Stimulated activated effector memory CD8-positive, alpha-beta T cell treated with anti-CD3 and anti-CD28 coated beads, Interleukin-12 subunit alpha, Interleukin-12 subunit beta, amount 100 ng/mL, for 72 hours (primary cell): ENCODE measurements around the gene ZBTB32.
"Not testable (repeated sequence)": the region's sequence is repeated elsewhere in the genome, so short reads cannot be mapped to it uniquely, and the experiment has no call there.

ENCODE experiments used
- ATAC-seq: fragments of 150-1000 bp; cut with Tn5 transposase; 2 replicates; pipeline ENCODE4 v1.10.0; 2021
- DNase-seq, 2 donors: peaks; one replicate each; pipeline ENCODE4 v3.0.0; 2021 to 2022; ENCODE audit warnings: low spot score in 2 of 2
- H3K27ac Mint-ChIP-seq: one replicate; pipeline ENCODE4 v1.8.0; 2022; ENCODE audit warnings: mild to moderate bottlenecking, mixed read lengths
- H3K36me3 Mint-ChIP-seq: one replicate; pipeline ENCODE4 v1.8.0; 2022; ENCODE audit warnings: mild to moderate bottlenecking, mixed read lengths
- H3K4me1 Mint-ChIP-seq: one replicate; pipeline ENCODE4 v1.8.0; 2022; ENCODE audit warnings: mixed read lengths
- H3K4me3 Mint-ChIP-seq: one replicate; pipeline ENCODE4 v1.8.0; 2022; ENCODE audit warnings: mild to moderate bottlenecking, mixed read lengths
- H3K9me3 Mint-ChIP-seq: one replicate; pipeline ENCODE4 v1.8.0; 2022; ENCODE audit warnings: mixed read lengths

The ZBTB32 gene, protein sequence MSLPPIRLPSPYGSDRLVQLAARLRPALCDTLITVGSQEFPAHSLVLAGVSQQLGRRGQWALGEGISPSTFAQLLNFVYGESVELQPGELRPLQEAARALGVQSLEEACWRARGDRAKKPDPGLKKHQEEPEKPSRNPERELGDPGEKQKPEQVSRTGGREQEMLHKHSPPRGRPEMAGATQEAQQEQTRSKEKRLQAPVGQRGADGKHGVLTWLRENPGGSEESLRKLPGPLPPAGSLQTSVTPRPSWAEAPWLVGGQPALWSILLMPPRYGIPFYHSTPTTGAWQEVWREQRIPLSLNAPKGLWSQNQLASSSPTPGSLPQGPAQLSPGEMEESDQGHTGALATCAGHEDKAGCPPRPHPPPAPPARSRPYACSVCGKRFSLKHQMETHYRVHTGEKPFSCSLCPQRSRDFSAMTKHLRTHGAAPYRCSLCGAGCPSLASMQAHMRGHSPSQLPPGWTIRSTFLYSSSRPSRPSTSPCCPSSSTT

DNA sequence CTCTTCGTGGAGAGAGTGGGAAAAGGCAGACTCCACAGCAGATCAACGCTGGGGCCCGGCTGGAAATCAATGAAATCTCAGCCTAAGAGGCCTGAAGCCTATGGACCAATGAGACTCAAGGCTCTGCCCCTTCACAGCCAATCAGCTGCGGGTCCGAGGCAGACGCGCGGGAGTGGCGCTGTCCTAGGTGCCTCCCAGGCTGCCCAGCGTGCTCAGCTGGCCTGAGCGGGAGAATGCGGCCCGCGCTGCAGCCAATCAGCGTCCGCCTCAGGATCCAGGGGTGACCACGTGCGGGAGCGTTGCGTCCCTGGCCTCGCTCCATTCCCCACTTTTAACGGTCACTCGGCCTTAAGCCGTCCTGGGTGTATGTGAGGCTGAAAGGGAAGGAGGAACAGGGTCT, at the start of gene ZBTB32:
Gene ZBTB32, plus strand, starts transcription at position 341 of the 400 bp plus-strand sequence. CDS start 10,069 bp downstream, outside the sequence.
- no peaks in the 10 kb centered on the region for H3K9me3 Mint-ChIP-seq
- no peaks in the 10 kb centered on the region for H3K36me3 Mint-ChIP-seq
- no peak within 1 kb of the TSS for H3K27ac Mint-ChIP-seq
- peak within 1 kb of the TSS; percentile 92 for H3K4me3 Mint-ChIP-seq
- no peak for ATAC-seq
- H3K4me1 Mint-ChIP-seq = peaks cover 9% of the 10 kb centered on the region
- DNase-seq = no peak

DNA sequence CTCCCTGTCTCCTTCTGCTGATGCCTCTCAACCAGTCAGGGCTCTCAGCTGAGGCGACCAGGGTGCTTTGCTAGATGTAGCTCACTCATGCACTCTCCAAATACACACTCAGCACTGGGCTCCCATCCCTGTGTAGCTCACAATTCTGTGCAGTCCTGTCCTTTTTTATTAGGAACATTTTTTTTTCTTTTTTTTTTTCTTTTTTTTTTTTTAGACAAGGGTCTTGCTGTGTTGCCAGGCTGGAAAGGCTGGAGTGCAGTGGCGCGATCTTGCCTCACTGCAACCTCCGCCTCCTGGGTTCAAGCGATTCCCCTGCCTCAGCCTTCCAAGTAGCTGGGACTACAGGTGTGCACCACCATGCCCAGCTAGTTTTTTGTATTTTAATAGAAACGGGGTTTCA, 49.5 kb upstream of the ZBTB32 start:
- H3K27ac Mint-ChIP-seq = peak overlapping the region; percentile 20
- not testable (repeated sequence) for ATAC-seq, DNase-seq, H3K4me3 Mint-ChIP-seq, H3K9me3 Mint-ChIP-seq
- peaks cover 21% of the 10 kb centered on the region for H3K4me1 Mint-ChIP-seq
- H3K36me3 Mint-ChIP-seq = peaks cover 100% of the 10 kb centered on the region

DNA sequence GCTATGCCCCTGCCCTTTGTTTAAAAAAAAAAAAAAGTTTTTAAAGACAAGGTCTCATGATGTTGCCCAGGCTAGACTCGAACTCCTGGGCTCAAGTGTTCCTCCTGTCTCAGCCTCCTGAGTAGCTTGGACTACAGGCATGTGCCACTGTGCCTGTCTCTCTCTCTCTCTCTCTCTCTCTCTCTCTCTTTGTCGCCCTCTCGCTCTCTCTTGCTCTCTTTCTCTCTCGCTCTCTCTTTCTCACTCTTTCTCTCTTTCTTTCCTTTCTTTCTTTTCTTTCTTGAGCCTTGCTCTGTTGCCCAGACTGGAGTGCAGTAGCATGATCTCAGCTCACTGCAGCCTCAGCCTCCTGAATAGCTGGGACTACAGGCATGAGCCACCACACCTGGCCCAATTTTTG, 48.8 kb upstream of the ZBTB32 start:
- Mint-ChIP-seq H3K4me3 (no peak overlapping the region), H3K36me3 (peaks cover 100% of the 10 kb centered on the region), H3K27ac (peak overlapping the region; percentile 20)

DNA sequence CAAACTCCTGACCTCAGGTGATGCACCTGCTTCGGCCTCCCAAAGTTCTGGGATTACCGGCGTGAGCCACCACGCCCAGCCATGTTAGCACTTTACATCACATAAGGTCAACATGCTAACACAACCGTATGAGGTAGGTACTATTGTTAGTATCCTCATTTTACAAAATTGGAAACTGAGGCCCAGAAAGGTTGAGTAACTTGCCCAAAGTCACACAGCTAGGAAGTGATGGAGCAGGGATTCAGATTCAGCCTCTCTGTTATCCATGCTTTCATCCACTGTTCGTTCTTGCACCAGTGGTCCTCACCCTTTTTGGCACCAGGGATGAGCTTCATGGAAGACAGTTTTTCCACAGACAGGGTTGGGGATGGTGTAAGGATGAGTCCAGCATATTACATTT, 47.7 kb upstream of the ZBTB32 start:
- Mint-ChIP-seq H3K9me3 (no peaks in the 10 kb centered on the region), H3K36me3 (peaks cover 100% of the 10 kb centered on the region), H3K4me3 (no peak overlapping the region), H3K27ac (no peak overlapping the region), H3K4me1 (peaks cover 12% of the 10 kb centered on the region)
- ATAC-seq = no peak
- DNase-seq = no peak

More for the DNA sequence above, 48.8 kb upstream of the ZBTB32 start:
- DNase-seq (no peak), ATAC-seq (no peak)
- Mint-ChIP-seq H3K4me1 (peaks cover 21% of the 10 kb centered on the region), H3K9me3 (no peaks in the 10 kb centered on the region)

DNA sequence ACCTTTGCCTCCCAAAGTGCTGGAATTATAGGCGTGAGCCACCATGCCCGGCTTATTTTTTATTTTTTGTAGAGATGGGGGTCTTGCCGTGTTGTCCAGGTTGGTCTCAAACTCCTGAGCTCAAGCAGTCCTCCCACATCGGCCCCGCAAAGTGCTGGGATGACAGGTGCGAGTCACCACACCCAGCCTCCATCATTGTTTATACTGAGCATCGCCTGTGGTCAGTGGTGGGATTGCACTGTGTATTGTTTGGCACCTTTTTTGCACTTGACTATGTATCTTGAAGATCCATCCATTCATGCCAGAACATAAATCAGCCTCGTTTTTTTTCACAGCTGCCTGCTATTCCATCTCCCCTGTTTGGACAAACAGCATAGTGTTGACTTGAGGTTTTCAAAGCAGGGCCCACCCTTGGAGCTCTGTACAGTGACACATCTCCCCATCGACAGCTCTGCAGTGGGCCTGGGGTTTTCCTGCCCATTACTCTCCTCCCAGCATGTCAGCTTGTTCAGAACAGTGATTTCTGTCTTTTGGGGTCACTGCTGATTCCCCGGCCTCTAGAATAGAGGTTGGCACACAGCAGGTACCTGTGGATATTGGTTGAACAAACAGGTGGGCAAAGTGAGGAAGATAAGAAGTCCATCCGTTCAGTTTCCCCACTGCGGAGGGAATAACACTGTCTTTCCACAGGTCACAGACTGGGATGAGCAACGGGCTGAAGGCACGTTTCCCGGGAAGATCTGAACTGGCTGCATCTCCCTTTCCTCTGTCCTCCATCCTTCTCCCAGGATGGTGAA, 46.3 kb upstream of the ZBTB32 start:
- peaks cover 100% of the 10 kb centered on the region for H3K36me3 Mint-ChIP-seq

DNA sequence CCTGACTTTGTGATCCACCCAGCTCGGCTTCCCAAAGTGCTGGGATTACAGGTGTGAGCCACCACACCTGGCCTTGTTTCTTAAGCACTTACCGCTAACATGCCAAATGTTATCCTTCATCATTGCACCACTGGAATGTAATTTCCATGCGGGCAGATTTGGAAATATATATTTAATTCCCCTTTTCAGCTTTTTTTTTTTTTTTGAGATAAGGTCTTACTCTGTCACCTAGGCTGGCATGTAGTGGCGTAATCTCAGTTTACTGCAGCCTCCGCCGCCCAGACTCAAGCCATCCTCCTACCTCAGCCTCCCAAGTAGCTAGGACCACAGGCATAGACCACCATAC, 42.4 kb upstream of the ZBTB32 start:
- DNase-seq (no peak), ATAC-seq (no peak)
- H3K4me3 Mint-ChIP-seq = no peak overlapping the region
- H3K9me3 Mint-ChIP-seq = no peaks in the 10 kb centered on the region
- H3K4me1 Mint-ChIP-seq = no peaks in the 10 kb centered on the region
- H3K27ac Mint-ChIP-seq = no peak overlapping the region
- peaks cover 79% of the 10 kb centered on the region for H3K36me3 Mint-ChIP-seq

More for the DNA sequence above, 46.3 kb upstream of the ZBTB32 start:
- no peak for DNase-seq
- no peaks in the 10 kb centered on the region for H3K9me3 Mint-ChIP-seq
- H3K4me1 Mint-ChIP-seq = peaks cover 9% of the 10 kb centered on the region
- ATAC-seq = peak; percentile 49
- no peak overlapping the region for H3K4me3 Mint-ChIP-seq
- H3K27ac Mint-ChIP-seq = no peak overlapping the region

DNA sequence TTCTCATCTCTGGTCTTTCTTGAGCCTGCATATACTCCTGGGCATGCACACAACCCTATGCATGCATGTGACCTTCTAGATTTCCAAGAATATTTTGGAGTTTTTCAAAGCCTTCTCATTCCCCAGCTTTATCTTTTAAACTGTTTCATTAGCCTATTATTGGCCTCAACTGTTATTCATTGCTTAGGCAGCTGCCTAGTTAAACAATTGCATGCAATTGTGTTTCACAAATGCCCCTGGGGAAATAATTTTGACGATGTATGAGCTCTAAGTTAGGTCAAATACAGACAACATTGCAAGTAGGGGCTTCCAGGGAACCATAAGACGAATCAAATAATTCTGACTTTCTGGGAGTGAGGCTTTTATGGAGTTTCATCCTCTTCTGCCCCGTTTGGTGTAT, 40.4 kb upstream of the ZBTB32 start:
- no peaks in the 10 kb centered on the region for H3K9me3 Mint-ChIP-seq
- no peak for ATAC-seq

DNA sequence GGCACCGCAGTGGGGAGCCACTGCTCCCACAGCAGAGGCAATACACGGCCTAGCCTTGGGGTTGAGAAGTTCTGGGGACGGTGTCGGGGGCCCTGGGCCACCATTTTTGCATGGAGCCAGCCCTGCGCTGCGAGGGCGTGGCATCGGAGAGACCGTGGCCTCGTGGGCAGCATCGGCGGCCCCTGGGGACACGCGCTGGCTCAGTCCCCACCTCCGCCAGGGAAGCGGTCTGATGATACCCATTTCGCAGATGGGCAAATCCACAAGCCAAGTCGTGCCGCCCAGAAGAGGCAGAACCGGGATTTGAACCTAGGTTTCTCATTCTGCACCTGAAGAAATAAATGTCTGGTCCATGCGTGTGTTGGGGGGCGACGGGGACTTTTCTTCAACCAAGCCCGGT, 39.2 kb upstream of the ZBTB32 start:
- no peak for DNase-seq
- H3K4me3 Mint-ChIP-seq = no peak overlapping the region
- no peak for ATAC-seq
- H3K36me3 Mint-ChIP-seq = peaks cover 51% of the 10 kb centered on the region
- no peaks in the 10 kb centered on the region for H3K9me3 Mint-ChIP-seq
- peaks cover 6% of the 10 kb centered on the region for H3K4me1 Mint-ChIP-seq
- H3K27ac Mint-ChIP-seq = no peak overlapping the region

More for the DNA sequence above, 40.4 kb upstream of the ZBTB32 start:
- no peak overlapping the region for H3K4me3 Mint-ChIP-seq
- no peak for DNase-seq
- H3K4me1 Mint-ChIP-seq = no peaks in the 10 kb centered on the region
- no peak overlapping the region for H3K27ac Mint-ChIP-seq
- peaks cover 58% of the 10 kb centered on the region for H3K36me3 Mint-ChIP-seq

DNA sequence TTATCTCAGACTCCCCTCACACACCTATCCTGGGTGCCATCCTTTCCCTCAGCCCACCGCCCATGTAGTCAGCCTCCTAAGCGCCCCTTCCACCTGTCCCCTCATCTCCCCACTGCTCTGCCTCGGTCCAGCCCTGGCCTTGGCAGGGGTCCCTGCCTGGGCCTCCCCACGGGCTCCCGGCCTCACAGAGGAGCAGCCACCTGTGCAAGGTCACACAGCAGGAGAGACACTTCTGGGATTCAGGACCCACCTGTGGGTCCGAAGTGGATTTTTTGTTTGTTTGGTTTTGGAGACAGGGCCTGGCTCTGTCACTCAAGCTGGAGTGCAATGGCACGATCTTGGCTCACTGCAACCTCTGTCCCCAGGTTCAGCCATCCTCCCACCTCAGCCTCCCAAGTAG, 38.8 kb upstream of the ZBTB32 start:
- Mint-ChIP-seq H3K4me1 (peaks cover 6% of the 10 kb centered on the region), H3K4me3 (no peak overlapping the region), H3K9me3 (no peaks in the 10 kb centered on the region), H3K36me3 (peaks cover 48% of the 10 kb centered on the region), H3K27ac (no peak overlapping the region)
- ATAC-seq (no peak), DNase-seq (no peak)

DNA sequence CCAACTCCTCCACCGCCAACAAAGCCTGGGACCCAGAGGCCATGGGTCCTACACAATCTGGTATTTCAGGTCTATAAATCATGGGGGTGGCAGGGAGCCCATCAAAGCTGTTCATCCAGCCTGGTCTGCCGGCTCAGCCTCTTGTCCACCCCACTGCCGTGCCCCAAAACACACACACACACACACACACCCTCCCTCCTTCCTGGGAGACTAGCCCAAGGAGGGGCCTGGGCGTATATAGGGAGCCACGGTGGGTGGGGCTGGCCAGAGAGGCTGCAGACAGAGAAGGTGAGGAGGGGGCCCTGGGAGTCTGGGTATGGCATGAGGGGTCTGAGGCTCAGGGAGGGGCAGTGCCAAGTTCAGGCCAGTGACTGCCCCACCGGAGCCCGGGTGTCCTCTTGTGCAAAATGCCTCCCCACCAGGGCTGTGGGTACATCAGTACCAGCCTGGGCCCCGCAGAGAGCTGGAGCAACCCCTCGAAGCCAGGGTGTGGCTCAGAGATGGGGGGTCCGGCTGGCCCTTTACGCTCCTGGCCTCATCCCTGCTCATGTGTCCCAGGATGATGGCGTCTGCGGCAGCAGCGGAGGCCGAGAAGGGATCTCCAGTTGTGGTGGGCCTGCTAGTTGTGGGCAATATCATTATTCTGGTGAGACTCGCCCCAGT, 38.0 kb upstream of the ZBTB32 start, which contains the start of gene UPK1A:
Gene UPK1A, plus strand, starts transcription at position 267 of the 663 bp plus-strand sequence. Its CDS starts 296 bp downstream, at position 563.
- H3K9me3 Mint-ChIP-seq = no peaks in the 10 kb centered on the region
- DNase-seq = no peak
- H3K4me3 Mint-ChIP-seq = no peak within 1 kb of the TSS
- peaks cover 6% of the 10 kb centered on the region for H3K4me1 Mint-ChIP-seq
- peaks cover 41% of the 10 kb centered on the region for H3K36me3 Mint-ChIP-seq
- H3K27ac Mint-ChIP-seq = no peak within 1 kb of the TSS
- no peak for ATAC-seq

DNA sequence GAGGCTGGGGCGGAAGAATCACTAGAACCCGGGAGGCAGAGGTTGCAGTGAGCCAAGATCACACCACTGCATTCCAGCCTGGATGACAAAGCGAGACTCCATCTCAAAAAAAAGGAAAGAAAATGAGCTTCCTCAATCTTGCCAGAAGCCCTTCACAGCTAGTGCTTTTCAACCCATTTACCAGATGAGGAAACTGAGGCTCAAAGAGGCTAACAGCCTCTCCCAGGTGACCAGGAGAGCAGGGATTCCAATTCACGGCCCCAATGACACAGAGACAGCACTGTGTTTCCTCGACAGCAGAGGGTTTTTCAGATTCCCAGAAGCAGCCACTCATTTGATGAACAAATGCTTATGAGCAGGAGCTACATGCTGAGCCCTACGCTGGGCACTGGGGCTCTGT, 34.8 kb upstream of the ZBTB32 start:
- DNase-seq = no peak
- H3K4me3 Mint-ChIP-seq = no peak overlapping the region
- no peaks in the 10 kb centered on the region for H3K9me3 Mint-ChIP-seq
- peaks cover 12% of the 10 kb centered on the region for H3K36me3 Mint-ChIP-seq
- ATAC-seq = no peak
- no peak overlapping the region for H3K27ac Mint-ChIP-seq
- H3K4me1 Mint-ChIP-seq = peaks cover 16% of the 10 kb centered on the region

DNA sequence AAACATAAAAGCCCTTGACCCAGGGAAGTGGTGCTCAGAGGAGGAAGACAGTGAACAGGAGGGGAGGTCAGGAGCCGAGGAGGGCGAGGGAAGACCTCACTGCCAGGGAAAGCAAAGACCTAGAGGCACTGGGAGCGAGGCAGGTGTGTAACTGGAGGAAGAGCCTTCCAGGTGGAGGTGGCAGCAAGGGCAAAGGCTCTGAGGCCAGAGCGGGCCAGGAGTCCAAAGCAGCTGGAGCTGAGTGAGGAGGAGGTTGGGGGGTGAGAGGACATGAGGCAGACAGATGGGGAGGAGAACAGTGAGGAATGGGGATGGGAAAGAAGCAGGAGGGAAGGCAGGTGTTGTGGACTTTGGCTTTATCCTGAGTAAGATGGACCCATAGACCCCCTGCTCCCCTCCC, 34.4 kb upstream of the ZBTB32 start:
- H3K9me3 Mint-ChIP-seq = no peaks in the 10 kb centered on the region
- ATAC-seq (no peak), DNase-seq (no peak)
- H3K36me3 Mint-ChIP-seq = peaks cover 12% of the 10 kb centered on the region
- no peak overlapping the region for H3K27ac Mint-ChIP-seq
- no peak overlapping the region for H3K4me3 Mint-ChIP-seq
- H3K4me1 Mint-ChIP-seq = peaks cover 16% of the 10 kb centered on the region

DNA sequence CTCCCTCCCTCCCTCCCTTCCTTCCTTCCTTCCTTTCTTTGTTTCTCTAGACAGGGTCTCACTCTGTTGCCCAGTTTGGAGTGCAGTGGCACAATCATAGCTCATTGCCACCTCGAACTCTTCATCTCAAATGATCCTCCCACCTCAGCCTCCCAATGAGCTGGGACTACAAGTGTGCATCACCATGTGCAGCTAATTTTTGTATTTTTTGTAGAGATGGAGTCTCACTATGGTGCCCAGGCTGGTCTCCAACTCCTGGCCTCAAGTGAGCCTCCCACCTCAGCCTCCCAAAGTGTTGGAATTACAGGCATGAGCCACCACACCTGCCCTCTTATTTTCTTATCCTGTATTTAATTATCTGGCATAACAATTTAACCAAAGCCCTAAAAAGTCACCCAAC, 33.7 kb upstream of the ZBTB32 start:
- Mint-ChIP-seq H3K4me1 (peaks cover 16% of the 10 kb centered on the region), H3K27ac (no peak overlapping the region), H3K36me3 (peaks cover 7% of the 10 kb centered on the region), H3K4me3 (no peak overlapping the region), H3K9me3 (no peaks in the 10 kb centered on the region)
- DNase-seq = no peak
- no peak for ATAC-seq

DNA sequence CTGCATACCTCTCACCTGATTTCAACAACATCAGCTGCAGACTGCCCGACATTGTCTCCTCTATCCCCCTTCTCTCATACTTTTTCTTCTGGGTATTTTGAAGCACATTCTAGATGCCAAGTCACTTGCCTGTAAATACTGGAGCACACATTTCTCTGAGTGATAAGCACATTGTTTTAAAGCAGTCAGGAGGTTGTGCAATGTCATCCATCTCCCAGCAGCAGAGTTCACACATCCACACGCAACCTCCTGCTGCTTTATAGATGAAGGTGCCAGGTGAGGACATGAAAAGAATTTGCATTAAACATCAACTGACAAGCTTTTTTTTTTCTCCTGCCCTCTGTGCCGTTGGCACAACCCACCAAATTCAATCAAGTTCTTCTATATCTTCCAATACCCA, 32.5 kb upstream of the ZBTB32 start:
- no peak for DNase-seq
- no peak for ATAC-seq
- Mint-ChIP-seq H3K4me3 (no peak overlapping the region), H3K27ac (no peak overlapping the region), H3K4me1 (peaks cover 16% of the 10 kb centered on the region), H3K36me3 (peaks cover 6% of the 10 kb centered on the region), H3K9me3 (no peaks in the 10 kb centered on the region)

DNA sequence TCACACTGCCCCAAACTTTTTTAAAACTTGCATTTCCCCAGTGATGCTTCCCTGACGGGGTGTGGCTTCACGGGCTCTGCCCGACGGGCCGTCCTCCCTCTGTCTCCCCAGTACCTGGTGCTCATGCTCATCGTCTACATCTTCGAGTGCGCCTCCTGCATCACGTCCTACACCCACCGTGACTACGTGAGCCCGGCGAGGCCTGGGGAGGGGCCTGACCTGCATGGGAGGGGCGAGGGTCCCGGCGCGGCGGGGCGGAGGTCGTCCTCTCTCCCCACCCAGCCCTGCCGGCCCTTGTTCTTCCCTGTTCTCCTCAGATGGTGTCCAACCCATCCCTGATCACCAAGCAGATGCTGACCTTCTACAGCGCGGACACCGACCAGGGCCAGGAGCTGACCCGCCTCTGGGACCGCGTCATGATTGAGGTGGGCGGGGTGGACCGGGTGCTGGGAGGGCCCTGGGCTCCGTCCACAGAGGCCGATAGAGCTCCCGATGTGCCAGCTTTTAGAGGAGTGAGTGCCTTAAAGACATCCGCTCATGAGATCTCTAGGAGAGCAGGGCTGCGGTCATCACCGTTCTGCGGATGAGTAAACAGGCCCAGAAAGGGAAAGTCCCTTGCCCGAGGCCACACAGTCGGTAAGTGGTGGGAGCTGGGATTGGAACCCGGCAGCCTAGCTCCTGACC, 31.1 kb upstream of the ZBTB32 start:
- ATAC-seq (peak; percentile 93), DNase-seq (peak; percentile 43 to 75)
- peaks cover 16% of the 10 kb centered on the region for H3K4me1 Mint-ChIP-seq
- H3K27ac Mint-ChIP-seq = peak overlapping the region; percentile 79
- H3K9me3 Mint-ChIP-seq = no peaks in the 10 kb centered on the region
- H3K4me3 Mint-ChIP-seq = peak overlapping the region; percentile 83
- peaks cover 6% of the 10 kb centered on the region for H3K36me3 Mint-ChIP-seq
